C1 segment of cervical spinal cord (tissue), 14 donors: ENCODE results near the gene PFN1.
"Not testable (repeated sequence)": the region's sequence is repeated elsewhere in the genome, so short reads cannot be mapped to it uniquely, and the experiment has no call there.

Experiments used
- DNase-seq, 14 donors: peaks; one replicate each; lab custom pipeline; 2025; lab: John Stamatoyannopoulos, UW

Gene PFN1

GRCh38 chr17:4926577-4927335, 21.6 kb downstream of the PFN1 start:
- not testable (repeated sequence) for DNase-seq

GRCh38 chr17:4921320-4921719, 27.0 kb downstream of the PFN1 start:
- no peak for DNase-seq

GRCh38 chr17:4920351-4921048, 27.8 kb downstream of the PFN1 start:
- no peak for DNase-seq

GRCh38 chr17:4919511-4920047, 28.8 kb downstream of the PFN1 start:
- DNase-seq, result no peak

- not testable (repeated sequence) for DNase-seq
Measured at GRCh38 chr17:4914551-4914950, 33.8 kb downstream of the PFN1 start.

- DNase-seq, result no peak
Measured at GRCh38 chr17:4913994-4914393, 34.3 kb downstream of the PFN1 start.

GRCh38 chr17:4908711-4909496, 39.4 kb downstream of the PFN1 start:
- DNase-seq, result peak in 13 of 14 donors; percentile 17 to 82 (median 69)

GRCh38 chr17:4908301-4908700, 40.0 kb downstream of the PFN1 start:
- DNase-seq, result no peak

GRCh38 chr17:4906642-4907041, 41.7 kb downstream of the PFN1 start:
- not testable (repeated sequence) for DNase-seq

- DNase-seq, result peak in 10 of 14 donors; percentile 22 to 47 (median 36)
Measured at GRCh38 chr17:4903051-4903818, 45.1 kb downstream of the PFN1 start, which contains the start of gene CHRNE. Gene CHRNE (minus strand): TSS chr17:4903098. CDS start chr17:4903063, 35 bp downstream.

GRCh38 chr17:4902540-4902939, 45.8 kb downstream of the PFN1 start:
- DNase-seq, result no peak

GRCh38 chr17:4901648-4902344, 46.5 kb downstream of the PFN1 start:
- DNase-seq, result peak in 9 of 14 donors; percentile 11 to 79 (median 47)

GRCh38 chr17:4901108-4901647, 47.2 kb downstream of the PFN1 start:
- DNase-seq, result no peak

GRCh38 chr17:4900231-4901107, 47.9 kb downstream of the PFN1 start:
- DNase-seq, result no peak

- peak in 9 of 14 donors; percentile 15 to 54 (median 26) for DNase-seq
Measured at GRCh38 chr17:4899341-4900230, 48.7 kb downstream of the PFN1 start, which contains the start of gene C17orf107. Gene C17orf107 (plus strand): TSS chr17:4899536. CDS start chr17:4899763, 227 bp downstream.

- DNase-seq, result no peak
Measured at GRCh38 chr17:4898927-4899326, 49.4 kb downstream of the PFN1 start.

- no peak for DNase-seq
Measured at GRCh38 chr17:4898351-4898750, 50.0 kb downstream of the PFN1 start.

- DNase-seq, result no peak
Measured at GRCh38 chr17:4897785-4898184, 50.5 kb downstream of the PFN1 start.
